NCI-H524 (cell line): ENCODE results near the gene PIK3C2B.

Source experiments
- DNase-seq, 2 experiments: peaks; one replicate each; lab custom pipeline; 2025; lab: John Stamatoyannopoulos, UW

Gene PIK3C2B

DNA sequence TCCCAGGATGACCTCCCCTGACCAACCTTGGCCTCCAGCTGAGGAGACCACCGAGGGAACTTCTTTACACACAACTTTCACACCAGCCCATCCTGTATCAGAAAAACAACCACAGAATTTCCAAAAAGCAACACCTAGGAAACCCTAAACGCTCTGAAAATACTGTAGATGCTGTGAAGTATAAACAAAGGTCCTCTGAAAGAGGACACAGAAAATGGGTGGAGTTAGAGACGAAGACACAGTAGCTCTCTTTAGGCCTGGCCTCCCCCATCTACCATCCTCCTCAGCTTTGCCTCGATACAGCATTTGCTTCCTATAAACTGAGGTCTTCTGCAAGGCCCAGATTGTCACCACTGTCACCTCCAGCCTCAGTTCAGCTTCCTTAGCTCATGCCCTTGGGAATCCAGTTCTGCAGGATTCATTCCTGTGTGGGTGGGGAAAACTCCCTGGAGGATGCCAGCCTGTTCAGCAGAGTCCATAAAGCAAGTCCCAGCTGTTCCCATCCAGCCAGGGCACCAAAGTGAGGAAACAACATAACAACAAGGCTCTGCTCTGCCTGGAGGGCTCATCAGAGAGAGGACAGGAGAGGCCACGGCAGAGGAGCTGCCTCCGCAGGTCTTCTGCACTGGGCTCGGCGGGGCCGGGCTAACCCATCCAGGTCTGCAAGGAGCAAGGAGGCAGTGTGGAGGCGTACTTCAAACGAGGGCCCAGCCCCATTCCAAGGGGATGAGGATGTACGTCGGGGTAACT lies 15.0 kb downstream of the PIK3C2B start:
- no peak for DNase-seq

DNA sequence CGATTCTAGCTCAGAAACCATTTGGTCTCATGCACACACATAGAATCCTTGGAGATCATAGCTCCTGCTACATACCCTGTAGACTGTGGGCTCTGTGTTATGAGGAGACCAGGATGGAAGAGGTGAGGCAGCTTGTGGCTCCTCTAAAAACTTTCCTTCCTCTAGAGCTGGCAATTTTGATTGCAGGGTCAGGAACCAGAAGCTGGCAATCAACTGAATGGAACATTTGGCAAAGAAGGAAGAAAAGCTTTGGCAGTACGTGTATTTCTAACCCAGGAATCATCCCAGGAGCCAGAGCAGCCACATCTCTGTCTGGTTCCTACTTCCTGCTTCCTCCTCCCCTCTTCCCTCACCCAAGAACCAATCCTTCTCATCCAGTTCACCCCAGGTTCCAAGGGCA lies 15.7 kb downstream of the PIK3C2B start:
- DNase-seq, result no peak

DNA sequence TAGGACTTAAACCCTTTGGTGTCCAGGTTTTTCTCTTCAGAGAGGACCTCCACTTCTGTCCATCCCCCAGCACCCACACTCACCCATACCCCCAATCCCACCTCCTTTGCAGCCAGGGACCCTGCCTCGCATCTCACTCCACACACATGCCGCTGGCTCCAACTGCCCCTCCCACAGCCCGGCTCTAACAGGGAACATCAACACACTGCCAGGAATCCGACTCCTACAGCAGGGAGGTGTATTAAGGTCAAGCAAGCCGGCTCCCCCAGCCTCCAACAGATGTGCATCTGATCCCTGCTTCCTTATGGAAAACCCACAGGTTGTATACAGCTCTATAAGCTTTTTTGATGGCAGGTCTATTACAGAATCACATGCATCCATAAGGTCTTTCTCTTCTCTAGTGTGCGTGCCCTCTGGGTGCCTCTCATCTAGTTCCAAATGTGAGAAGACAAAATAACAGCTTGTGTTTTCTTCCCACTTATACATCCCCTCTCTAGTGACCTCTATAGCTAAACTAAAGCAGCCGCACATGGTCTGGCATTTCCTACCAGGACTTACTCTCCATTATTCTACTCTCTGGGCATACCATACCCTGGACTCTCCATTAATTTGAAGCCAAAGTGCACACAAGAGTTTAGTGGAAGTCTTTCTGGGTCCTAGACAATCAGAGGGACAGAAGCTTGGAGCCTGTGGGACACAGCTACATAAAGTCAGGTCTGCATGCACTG lies 16.3 kb downstream of the PIK3C2B start:
- peak; percentile 21 to 71 for DNase-seq

GRCh38 chr1:204477036-204477740 lies 17.4 kb downstream of the PIK3C2B start:
- no peak for DNase-seq

DNA sequence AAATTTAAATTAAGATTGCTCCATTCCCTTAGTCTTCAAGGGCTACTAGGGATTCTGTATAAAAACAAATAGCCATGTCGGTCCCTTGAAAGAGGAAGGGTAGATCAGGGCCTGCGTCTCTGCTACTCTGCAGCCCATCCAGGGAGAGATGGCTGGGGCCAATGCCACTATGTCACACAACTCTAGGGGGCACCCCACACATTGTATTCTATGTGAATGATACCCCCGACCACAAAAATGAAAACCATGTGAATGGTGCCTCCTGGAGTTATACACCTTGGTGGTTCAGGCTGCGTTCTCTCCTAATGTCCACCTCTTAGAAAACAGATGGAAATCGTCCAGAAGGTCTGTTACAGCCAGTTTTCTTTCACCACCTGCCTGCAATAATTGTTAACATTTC lies 18.0 kb downstream of the PIK3C2B start:
- no peak for DNase-seq

GRCh38 chr1:204475656-204476432 lies 18.8 kb downstream of the PIK3C2B start:
- no peak for DNase-seq

- DNase-seq, result no peak
These were observed 21.1 kb downstream of the PIK3C2B start for GRCh38 chr1:204473400-204473965.

GRCh38 chr1:204472660-204473059 lies 21.9 kb downstream of the PIK3C2B start:
- no peak for DNase-seq

GRCh38 chr1:204471687-204472086 lies 22.9 kb downstream of the PIK3C2B start:
- no peak for DNase-seq

DNA sequence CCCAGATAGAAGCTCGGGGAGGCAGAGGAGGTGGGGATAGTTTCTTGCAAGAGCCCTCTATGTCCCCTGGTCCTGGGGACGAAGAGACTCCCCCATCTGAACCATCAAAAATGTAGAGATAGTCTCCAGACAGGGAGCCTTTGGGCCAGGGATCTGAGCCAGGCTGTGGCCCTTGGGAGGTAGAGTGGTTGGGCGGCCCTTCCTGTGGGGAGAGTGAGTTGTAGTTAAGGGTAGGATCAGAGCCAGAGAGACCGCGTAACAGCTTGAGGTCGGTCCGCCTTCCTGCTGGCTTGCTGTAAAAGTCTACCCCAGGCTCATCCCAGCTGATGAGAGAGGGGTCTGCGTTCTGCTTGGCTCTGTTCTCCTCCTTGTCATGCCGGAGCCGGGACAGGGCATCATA lies 25.3 kb downstream of the PIK3C2B start:
- DNase-seq, result no peak

DNA sequence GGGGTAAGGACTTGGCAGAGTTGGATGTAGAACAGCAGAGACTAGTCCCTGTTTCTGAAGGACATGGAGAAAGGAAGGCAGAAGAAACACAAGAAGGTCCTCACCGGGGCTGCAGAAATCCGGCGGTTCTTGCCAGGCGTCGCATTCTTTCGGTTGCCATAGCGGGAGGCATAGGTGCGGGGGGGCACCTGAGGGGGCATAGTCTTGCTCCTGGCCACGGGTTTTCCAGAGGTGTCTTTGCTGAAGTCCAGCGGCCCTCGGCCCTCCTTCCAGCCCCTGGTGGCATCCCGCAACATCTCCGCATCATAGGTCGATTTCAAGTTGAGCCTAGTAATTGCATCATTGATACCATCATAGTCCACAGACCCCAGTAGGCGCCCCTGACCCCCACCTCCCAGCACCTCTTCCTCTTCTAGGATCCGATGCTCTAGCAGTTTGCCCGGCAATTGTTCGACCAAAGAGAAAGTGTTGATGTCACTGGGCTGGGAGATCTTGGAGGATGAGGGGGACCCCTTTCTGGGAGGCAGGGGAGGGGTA lies 25.8 kb downstream of the PIK3C2B start:
- DNase-seq, result no peak

DNA sequence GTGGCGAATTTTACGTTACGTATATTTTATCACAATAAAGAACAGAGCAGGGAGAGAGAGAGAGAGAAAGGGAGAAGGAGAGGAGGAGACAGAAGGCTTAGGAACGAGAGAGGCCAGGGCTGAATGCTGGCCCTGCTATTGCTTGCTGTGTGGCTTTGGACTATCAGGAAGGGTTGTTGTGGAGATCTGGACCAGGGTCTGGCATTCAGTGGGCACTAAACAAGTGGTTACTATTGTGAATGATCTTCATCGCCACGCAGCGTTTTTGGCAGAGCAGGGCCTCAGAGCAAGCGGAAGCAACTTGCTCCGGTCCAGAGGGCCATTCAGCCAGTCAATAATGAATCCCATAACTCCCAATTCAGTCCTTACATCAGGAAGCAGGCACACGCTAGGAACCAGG lies 26.4 kb downstream of the PIK3C2B start:
- DNase-seq, result no peak

DNA sequence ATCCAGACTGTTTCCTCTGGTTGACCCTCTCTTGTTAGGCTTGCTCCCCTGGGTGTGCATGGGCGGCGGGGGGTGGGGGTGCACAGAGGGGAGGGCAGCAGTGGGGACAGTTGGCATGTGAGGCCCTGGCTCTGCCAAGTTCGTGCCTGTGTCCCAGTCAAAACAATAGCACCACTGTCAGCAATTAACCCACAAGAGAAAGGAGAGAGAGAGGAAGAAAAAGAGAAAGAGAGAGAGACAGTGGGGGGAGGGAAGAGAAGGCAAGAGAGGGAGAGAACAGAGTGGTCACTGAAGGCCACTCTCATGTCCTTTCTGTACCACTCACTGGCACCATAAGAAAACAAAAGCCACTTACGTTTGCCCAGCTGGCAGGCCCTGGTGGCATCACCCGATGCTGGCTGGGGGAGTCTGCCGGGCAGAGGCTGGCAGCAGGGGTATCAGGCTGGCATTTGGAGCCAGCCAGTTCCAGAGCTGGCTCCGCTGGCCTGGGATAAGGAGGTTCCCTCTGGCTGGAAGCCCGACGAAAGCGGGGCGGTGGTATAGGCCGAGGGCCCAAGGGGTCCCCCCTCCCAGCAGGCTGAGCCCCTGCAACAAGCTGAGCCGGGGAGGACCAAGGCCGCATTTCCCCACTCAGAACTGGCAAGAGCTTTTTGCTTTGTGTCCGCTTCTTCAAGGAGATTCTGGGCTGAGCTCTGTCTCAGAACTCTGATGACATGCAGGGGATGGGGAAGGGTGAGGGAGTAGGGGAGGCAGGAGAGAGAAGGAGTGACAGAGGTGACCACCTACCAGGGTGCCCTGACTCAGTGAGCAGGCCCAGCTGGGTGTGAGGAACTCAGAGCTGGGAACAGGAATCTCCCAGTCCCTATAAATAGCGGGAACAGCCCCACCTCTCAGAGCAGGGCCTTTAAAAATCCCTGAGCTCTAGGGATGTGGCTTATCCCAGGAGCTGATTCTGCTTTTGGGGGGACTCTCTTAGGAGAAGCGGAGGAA lies 27.9 kb downstream of the PIK3C2B start:
- no peak for DNase-seq

DNA sequence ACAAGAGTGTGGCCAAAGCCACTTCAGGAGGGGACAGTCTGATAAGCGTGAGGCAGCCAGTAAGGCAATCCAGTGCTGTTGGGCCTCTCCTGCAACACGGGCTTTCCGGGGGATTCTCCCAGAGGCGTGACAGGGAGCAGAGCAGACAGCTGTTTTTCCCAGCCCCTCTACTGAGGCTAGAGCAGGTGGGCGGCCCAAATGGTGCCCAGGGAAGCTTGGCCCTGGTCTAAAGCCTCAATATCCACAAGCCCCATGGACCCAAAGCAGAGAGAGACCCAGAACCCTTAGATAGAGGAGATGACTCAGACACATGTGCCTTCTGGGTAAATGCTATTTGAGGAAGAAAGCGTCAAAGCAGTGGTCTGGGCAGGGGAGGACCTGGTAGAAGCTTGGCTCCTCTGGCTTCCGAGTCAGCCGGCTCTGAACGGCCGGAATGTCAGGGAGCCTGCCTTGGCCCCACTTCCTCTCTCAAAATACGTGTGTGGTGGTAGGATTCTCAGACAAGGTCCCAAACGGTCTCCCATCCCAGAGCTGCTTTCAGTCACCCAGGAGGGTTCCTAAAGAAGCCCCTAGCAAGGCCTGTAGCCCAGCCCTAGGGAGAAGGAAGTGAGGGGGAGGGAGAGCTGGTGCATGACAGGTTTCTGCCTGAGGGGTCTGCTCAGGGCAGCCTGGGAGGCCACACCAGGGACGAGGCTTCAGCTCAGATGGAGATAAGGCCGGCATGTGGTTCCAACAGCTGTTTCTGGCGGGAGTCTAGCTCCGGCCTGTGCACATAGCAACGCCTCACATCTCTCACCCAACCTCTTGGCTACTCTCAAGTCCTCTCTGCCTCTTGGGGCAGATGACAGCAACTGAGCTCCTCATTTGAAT lies 28.8 kb downstream of the PIK3C2B start:
- DNase-seq, result peak in 1 of 2 experiments; percentile 59

GRCh38 chr1:204464701-204465100 lies 29.9 kb downstream of the PIK3C2B start:
- DNase-seq, result no peak

GRCh38 chr1:204464187-204464631 lies 30.4 kb downstream of the PIK3C2B start:
- DNase-seq, result no peak

DNA sequence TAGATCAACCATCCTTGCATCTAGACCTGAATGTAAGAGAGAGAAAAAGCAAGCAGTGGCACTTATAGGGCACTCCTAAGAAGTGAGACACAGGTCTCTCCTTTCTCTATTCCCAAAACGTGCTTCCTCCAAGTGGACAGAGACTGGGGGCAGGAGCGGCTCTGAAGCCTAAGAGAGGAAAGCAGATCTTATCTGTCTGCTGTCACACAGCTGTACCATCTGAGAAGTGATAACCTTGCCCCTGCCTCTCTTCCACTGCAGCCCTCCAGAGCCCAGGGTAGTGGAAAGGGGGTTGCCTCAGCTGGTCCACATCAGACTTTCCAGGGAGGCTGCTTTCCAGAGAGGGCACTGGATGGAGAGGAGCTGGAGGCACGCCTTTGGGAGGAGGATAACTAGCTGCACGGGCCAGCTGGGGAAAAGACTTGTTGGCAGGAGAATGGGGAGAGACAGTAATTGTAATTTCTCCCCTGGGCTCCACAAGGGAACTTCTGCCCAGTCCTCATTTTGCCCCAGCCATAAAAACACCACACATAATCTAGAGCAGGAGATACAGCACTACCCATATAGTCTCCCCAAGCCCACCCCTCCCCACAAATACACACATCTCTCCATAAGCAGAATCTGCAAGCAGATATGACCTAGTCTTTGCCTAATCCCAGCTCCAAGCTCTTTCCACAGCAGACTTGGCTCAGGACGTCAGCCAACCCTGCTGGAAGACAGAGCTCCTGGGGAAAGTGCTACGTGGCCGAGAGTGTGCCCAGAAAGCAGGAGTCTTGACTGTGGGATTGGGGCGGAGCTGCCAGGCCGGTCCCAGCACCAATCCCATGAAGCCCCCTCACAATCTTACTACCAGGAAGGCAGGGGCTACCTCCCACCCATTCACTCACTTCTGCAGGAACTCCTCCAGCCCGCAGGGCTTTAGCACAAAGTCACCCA lies 31.2 kb downstream of the PIK3C2B start:
- DNase-seq, result no peak

- no peak for DNase-seq
These were observed 32.4 kb downstream of the PIK3C2B start for GRCh38 chr1:204462229-204462561.
